GM19193 (cell line): Measurements from ENCODE around the gene ITIH3.

Source experiments
- POLR2A ChIP-seq: IDR thresholded peaks from 4 replicates; pipeline ENCODE4 v1.6.1; 2011; ENCODE audit not compliant: insufficient read depth, insufficient read length; ENCODE audit errors: extremely low read depth

Gene ITIH3

DNA sequence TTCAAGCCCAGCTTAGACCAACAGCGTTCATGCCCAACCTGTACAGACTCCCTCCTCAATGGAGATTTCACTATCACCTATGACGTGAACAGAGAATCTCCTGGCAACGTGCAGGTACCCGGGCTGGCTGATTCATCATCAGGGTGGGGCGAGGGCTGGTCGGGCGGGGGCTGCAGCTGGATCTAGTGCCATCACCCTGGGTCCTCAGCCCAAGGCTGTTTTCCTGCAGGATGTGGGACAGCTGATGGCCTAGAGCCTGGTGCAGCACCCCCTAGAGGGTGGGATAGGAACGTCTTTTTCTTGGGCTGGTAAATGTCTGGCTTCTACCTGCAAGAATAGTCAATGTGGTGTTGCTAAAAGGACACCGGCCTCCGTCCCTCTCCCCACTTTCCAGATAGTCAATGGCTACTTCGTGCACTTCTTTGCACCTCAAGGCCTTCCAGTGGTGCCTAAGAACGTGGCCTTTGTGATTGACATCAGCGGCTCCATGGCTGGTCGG lies 4.4 kb downstream of the ITIH3 start:
- TF ChIP-seq POLR2A = no peak

DNA sequence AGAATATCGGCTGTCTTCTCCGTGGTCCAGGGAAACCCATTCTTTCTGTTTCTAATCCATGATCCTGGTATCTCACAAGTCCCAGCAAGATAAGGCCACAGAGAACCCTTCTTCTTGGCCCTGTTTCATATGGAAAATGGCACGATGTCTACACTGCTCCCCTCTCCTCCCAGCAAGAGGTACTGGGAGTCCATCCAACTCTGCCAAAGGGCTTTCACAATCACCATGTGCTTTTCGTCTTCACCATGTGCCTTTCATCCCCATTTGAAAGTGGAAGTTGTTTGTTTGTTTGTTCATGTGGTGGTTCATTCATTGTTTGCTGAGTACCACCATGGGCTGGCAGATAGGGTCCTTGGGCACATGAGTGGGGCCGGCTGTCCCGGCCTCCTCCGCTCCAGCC lies 5.5 kb downstream of the ITIH3 start:
- TF ChIP-seq POLR2A = no peak

DNA sequence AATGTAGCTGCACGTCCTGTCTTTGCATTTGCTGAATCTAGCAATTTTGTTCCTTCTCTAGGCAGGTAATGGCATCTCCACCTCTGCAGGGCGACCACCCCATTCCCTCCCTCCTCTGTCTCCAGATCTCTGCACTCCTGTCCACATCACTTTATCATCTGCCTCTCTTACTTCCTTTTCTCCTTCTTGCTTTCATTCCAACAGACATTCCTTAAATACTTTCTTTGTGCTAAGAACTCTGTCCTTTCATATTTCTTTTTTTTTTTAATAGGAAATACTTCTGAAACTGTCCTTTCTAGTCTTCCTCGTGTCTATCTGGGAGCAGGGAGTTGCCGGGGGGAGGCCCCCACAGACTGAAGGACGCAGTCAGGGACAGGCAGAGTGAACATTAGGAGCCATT lies 7.2 kb downstream of the ITIH3 start:
- TF ChIP-seq POLR2A = no peak

DNA sequence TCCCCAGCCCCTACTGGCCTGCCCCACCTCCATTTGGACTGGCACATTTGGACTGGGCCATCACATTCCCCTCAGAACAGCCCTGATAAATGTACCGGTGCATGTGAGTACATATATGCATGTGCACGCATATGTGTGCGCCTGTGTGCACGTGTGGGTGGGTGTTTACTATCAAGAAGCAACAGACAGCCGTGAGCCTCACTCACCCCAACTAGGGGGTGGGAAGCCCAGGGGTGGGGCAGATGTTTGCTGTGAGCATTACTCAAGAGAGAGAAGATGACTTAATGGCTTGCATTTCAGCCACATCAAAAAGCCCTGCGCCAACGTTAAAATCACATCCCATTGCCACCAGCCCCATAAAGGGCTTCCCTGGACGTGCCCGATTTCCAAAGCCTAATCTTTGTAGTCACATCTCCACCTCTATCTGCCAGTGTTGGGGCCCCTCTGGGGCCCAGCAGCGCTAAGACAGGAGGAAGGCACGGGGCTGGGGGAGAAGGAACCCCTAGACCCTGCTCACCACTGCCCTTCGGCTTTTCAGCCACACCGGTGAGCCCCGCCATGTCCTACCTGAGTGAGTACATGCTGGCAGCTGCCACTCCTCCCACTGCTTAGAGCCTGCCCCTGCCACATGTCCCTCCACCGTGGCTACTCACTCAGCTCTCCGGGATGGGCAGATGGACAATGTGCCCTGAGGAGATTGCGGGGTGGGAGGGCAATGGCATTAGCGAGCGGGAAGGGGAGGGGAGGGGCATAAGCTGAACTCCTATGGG lies 10.9 kb downstream of the ITIH3 start:
- TF ChIP-seq POLR2A = no peak

DNA sequence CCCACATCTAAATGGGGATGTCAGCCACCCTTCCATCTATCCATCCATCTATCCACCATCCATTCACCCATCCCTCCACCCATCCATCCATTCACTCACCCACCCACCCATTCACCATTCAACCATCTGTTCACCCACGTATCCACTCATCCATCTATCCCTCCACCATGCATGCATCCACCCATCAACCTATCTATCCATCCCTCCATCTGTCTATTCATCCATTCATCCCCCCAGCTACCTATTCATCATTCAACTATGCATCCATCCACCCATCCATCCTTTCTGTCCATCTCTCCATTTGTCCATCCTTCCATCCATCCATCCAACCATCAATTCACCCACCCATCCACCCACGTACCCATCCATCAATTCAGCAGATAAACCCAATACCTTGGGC lies 14.6 kb downstream of the ITIH3 start:
- no peak for TF ChIP-seq POLR2A

DNA sequence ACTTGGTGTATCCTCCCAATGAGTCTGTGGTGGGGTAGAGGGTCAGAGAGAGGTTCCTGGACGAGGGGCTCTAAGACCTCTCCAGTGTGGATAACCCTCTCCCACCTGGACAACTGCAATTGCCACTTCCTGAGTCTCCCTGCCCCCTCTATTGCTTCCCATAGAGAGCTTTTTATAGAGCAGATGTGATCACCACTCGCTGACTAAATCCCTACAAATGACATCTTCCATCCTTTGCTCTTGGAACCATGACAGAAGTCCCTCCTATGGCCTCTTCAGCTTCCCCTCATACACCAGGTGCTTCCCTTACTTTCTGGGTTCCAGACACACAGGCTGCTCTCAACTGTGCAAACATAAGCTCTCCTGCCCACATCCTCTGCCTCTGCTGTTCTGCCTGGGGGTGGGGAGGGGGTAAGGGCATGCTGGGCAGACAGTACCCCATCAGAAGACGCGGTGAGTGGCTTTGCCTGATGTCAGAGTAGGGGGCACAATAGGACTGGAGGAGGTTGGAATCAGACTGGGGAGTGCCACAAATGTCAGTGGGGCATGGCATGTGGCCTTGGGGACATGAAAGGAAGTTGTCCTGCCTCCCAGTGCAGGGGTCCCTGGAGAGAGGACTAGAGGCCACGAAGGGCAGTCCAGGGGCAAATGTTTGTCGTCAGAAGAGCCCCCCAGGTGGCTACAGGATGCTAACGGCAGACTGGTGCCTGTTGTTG lies 15.2 kb downstream of the ITIH3 start:
- TF ChIP-seq POLR2A = no peak

DNA sequence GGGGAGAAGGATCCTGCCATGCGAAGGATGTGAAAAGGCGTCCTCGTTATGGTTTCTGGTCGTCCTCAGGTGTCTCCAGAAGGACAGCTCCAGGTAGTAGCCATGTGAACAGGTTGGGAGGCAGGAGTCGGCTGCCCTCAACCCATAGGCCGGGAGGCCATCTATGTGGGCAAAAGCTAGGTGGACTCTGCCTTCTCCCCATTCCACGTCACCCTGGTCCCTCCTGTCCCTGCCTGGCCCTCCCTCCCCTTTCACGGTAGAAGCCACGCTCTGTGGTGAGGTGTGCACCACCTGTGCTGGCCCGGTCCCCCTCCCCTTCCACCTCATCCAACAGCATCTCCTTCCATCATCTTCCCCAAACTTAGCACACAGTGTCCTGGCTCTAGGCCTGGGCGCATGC lies 16.3 kb downstream of the ITIH3 start:
- no peak for TF ChIP-seq POLR2A

DNA sequence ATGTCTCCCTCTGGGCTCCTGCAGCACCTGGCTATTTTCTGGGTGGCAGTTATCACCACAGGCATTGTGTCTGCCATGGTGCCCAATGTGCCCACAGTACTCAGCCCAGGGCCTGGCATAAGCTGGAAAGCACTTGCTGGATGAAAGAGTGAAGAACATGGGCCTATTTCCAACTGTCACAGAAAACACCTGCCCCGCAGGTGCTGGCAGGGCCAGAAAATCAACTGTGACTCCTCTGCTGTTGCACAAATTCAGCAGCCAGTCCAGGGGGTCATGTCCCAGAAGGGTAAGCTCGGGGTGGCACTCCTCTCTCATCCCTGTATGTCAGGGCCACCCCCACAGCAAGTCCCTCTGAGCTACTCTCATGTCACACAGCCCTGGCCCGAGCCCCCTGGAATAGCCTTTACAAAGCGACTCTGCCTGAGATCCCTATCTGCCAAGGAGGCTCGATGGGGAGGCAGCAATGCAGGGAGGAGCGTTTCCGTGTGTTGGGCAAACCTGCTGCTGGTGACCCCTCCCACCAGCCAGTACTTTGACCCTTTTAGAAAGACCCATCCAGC lies 16.9 kb downstream of the ITIH3 start:
- no peak for TF ChIP-seq POLR2A

DNA sequence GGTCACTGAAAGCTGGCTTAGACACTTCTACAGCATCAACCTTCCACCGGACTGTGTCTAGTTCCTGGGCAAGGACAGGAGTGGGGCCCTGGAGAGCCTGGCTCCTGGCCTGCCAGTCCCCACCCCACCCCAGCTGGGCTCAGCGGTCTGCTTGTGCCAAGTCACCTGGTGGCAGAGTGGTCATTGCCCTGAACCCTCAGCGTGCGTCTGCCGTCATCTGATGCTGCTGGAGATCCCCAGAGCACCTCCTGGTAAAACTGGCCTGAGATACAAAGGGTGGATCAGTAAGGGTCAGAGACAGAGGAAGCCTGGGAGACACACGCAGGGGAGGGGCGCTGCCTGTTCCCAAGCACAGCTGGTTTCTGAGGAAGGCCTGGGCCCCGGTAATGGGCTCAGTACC lies 19.2 kb downstream of the ITIH3 start:
- no peak for TF ChIP-seq POLR2A

DNA sequence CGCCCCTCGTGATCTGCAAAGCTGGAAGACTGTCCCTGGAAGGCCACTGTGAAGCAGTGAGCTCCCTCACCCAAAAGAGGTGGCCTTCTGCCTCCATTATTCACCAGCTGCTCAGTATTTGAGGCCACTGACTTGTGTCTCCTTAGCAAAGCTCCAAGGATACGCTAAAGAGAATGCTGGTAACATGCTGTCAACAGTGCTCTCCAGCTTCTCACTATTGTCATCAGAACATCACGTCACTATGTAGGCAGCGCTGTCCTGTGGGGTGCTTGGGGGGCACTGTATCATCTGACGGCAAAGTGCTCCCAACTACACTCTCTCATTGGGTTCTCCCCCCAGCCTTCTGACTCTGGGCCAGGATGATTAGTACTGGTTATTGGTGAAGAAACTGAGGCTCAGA lies 21.6 kb downstream of the ITIH3 start:
- no peak for TF ChIP-seq POLR2A

DNA sequence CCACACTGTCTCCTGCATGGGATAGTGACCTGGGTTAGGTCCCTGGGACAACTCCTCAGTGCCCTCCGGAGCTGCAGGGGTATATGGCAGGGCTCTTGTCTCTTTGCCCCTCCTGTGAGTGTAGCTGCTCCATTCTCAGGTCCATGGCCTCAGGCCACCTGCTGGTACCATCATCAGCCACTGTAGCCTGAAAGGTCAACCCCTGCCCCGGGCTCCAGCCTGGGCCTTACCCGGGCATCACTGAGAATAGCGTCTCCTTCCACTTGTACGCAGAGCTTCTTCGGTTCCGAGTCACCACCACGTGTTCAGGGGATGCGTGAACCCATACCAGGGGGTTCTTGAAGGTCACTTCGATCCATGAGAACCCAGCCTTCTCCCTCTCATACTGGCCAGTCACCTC lies 22.1 kb downstream of the ITIH3 start:
- no peak for TF ChIP-seq POLR2A

DNA sequence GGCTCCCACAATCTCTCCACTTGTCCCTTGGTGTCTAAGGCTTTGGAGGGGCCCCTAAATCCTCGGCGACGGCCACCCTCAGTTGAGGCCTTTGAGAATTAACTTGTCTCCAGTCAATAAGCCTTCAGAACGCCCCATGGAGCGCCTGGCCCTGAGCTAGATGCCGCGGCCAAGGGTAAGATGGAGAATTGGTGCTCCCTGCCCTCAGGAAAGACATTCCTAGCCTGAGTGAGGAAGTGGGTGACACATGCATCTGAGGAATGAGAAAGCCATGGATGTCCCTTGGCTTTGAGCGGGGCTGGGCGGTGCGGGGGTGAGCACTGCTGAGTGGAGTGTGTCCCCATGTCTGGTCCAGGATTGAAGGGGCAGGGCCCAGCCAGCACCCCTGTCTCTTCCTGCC lies 22.6 kb downstream of the ITIH3 start:
- TF ChIP-seq POLR2A = no peak

DNA sequence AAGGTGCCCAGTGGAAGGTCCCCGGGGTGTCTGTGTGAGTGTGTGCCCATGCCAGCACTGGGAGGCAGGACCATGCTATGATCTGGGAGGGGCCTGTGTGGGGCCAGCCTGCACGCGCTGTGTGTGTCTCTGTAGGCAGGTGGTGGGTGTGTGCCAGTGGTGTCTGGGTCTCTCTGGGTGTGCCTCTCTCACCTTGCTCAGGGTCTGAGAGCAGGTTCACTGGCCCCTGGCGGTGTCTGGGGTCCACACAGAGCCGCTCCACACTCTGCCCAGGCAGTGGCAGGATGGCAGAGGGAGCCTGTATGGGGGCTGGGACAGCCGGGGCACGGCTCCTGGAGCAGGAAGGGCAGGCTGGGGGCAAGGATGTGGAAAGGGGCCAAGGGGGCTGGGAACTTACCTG lies 23.3 kb downstream of the ITIH3 start:
- TF ChIP-seq POLR2A = no peak

DNA sequence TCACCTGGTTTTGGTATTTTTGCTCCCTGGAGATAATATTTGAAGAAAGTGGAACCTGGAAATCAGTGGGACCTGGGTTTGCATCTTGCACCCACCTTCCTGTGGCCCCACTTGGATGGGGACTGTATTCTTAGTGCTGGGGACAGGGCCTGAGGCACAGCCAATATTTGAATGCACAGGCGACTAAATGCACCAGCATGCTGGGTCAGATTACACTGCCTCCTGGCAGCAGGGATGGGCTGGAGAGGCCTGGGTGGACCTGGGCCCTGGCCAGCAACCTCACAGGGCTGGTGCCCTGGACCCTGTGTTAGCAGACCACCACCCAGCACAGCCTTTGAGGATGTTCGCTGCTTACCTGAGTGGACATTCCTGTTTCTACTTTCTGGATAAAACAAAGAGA lies 25.3 kb downstream of the ITIH3 start:
- TF ChIP-seq POLR2A = no peak

DNA sequence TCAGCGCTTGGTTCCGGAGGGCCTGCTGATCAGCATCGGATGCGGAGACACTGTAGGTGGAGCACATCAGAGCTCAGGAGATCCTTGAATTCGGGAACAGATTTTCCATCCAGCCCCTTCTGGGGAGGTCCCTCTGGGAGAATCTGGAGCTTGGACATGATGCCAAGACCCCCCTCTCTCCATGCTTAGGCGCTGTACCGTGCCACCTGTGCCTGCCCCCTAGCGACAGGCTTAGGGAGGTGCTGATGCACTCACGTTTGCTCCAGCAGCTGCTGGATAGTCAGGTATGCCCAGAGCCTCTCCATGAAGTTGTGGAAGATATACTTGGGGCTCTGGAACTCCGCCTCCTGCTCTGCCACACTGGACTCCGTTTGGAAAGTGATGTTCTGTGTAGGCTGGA lies 26.1 kb downstream of the ITIH3 start:
- TF ChIP-seq POLR2A = no peak

DNA sequence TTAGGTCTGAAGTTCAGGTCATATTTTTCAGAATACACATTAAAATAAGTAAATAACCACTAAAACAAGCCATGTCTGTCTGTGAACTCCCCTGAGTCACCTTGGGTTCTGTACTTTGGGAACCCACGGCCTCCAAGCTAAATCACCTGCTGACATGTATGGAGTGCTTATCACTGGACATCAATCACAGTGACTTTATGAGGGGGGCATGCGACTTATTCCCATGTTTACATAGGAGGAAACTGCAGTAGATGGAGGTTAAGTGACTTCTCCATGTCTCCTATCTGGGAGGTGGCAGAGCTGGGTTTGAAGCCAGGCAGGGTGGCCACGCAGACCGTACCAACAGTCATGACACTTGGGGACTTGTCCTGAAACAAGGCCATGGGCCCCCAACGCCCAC lies 27.8 kb downstream of the ITIH3 start:
- TF ChIP-seq POLR2A = no peak

DNA sequence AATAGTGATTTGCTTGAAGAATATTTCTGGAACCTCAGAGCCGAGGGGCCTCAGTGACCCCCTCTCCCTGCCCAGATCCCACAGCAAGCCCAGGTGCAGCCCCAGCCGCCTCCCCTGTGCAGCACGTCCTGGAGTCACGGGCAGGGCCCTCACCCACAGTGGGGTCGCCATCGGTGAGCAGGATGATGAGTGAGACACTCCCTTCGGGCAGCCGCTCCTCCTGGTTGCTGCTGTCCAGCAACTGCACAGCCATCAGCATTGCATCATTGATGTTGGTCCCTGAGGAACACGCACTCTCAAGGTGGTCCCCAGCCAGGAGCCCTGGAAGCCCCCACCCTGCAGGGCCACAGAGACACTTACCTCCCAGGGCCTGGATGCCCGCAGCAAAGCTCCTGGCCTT lies 29.4 kb downstream of the ITIH3 start:
- TF ChIP-seq POLR2A = no peak

DNA sequence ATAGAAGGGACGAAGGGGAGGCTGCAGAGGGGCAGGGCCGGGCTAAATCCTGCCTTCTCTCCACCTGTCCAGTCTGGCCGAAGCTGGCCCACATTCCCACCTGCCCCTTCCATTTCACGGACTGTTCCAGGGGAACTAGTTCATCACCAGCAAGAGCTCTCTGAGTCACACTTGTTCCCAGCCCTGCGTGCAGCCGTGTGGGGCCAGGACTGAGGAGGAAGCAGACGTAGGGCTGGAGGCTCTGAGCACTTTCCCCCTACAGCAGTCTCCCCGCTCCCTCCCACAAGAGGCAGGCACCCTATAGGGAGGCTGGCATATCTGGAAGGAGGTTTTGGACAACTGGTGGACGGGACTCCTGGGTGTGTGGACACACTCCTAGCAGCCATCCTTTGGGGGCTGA lies 32.8 kb downstream of the ITIH3 start:
- TF ChIP-seq POLR2A = no peak
